Right cardiac atrium (tissue), 5 donors: ENCODE data around the gene BMP8B. TPM values are rescaled to one million over a fixed set of nuclear protein-coding genes. Genes with fewer than 3 reads are reported as not detected.

ENCODE experiments used
- ATAC-seq, 2 donors: fragments of 200-7000 bp; cut with Tn5 transposase; one replicate each; pipeline versions ENCODE4 v1.8.0 to v1.9.1; 2020; ENCODE audit warnings: moderate library complexity in 2 of 2, mild to moderate bottlenecking in 1 of 2
- DNase-seq, 3 donors: peaks; one replicate each; pipeline ENCODE4 v3.0.0-alpha.2; 2020
- H3K27ac ChIP-seq: one replicate; pipeline ENCODE4 v1.5.1; 2013; ENCODE audit warnings: mild to moderate bottlenecking, low read length, control low read depth, moderate library complexity
- H3K27me3 ChIP-seq: one replicate; pipeline ENCODE4 v1.6.1; 2013; ENCODE audit not compliant: control insufficient read depth, insufficient read depth
- H3K4me1 ChIP-seq: one replicate; pipeline ENCODE4 v1.6.1; 2013; ENCODE audit warnings: low read length; ENCODE audit not compliant: control insufficient read depth, insufficient read depth
- H3K4me3 ChIP-seq: one replicate; pipeline ENCODE4 v1.5.1; 2013; ENCODE audit warnings: low read length, control low read depth
- H3K9me3 ChIP-seq: one replicate; pipeline ENCODE4 v1.6.1; 2013; ENCODE audit warnings: low read length; ENCODE audit not compliant: control insufficient read depth
- WGBS: extraction: QIAGEN DNeasy Blood & Tissue Kit; methylation state at CpG from one replicate; pipeline ENCODE4 v1.1.7; 2013; 5-methylcytosine and 5-hydroxymethylcytosine counted together
- intact Hi-C, 4 donors: fragments of 100-400 bp; cut with DNase I; formaldehyde crosslinking; loops; one replicate each; pipeline versions ENCODE4 v1.11.0 to v1.14.0; 2022 to 2023
- polyA plus RNA-seq: library from polyadenylated mRNA; stranded (reverse); fragments of 200-250 nt; gene quantifications from one replicate; pipeline ENCODE4 v1.2.3, GENCODE V29; 2013
- total RNA-seq, 4 donors: library from RNA; stranded (reverse); fragmentation: NEBNext Ultra II Directional; extraction: Animal tissue kit (Norgen Biotek cat#: 25700); gene quantifications; one replicate each; pipeline ENCODE4 v1.2.1, GENCODE V29; 2021
- donor health status: healthy with polysubstance abuse.
- donor health status: DM: no; HTN: yes; CAD: no.
- donor health status: DM: no; HTN: no; CAD: no.
- donor health status: DM: no; HTN: yes; CAD: no; lungs with severe emphysema.
- donor health status: DM: yes; HTN: yes; CAD: no.

Gene BMP8B
- total and polyA plus RNA-seq, 5 donors = 0.25 to 0.78 (median 0.62) TPM

DNA sequence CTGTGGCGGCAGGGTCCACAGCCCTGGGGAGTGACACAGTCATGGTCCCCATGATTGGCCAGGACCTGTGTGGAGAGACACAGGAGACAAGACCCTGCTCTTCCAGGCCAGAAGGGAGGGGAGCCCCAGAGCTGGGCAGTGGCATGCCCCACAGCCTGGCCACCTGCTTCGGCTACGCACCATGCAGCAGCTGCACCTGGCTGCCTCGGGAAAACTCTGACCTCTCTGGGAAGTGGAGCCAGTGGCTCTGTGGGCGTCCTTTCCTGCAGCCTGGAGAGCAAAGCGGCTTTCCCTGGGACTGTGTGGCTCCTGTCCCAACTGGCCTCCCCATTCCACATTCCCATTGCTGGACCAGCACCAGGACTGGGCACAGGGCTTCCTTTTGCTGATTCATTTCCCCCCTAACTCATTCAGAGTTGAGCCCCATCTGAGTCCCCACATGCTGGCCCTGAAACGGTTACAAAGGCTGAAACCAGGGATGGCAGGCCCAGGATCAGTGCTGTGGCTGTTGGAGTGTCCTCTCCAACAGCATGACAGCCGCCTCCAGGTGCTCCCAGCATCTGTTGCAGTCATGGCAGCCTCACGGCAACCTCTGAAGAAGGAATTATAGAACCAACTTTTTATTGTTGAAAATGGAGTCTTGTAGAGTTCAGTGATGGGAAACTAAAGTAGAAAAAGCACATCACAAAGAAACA is 32.6 kb downstream of the BMP8B start:
- intact Hi-C loops = no loop called here
- no peak overlapping the region for H3K4me3 ChIP-seq
- no peak for DNase-seq
- H3K9me3 ChIP-seq = no peaks in the 10 kb centered on the region
- no peak overlapping the region for H3K27ac ChIP-seq
- no peaks in the 10 kb centered on the region for H3K27me3 ChIP-seq
- no peak for ATAC-seq
- H3K4me1 ChIP-seq = no peaks in the 10 kb centered on the region
- WGBS = 93% methylated on average over 9 of the region's 9 CpGs

DNA sequence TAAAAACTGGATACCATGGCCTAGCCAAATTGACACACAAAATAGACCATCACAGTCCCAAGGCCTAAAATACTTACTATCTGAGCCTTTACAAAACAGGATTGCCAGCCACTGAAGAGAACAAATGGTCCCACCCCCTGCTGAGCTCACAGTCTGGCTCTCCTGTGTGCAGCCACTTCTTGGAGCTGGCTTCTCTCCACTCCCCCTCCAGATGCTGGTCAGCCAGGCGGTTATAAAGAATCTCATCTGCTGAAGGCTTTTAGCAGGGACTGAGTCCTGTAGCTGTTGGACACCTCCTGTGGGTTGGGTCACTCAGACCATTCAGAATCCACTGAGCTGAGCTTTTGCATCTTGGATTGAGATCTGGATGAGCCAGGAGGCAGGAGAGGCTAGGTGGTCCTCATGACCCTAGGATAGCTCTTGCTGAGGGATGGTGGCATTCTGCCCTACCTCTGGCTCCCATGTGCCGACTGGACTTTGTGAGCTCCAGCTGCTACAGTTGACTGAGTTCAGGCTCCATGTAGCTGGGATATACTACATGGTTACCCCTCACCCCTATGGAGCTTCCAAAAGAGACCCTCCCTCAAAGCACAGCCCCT is 33.7 kb downstream of the BMP8B start:
- 68% methylated on average over 2 of the region's 2 CpGs for WGBS
- H3K4me3 ChIP-seq = no peak overlapping the region
- no peaks in the 10 kb centered on the region for H3K27me3 ChIP-seq
- intact Hi-C loops = no loop called here
- ATAC-seq (peak in 1 of 2 donors; percentile 25), DNase-seq (no peak)
- H3K9me3 ChIP-seq = no peaks in the 10 kb centered on the region
- no peak overlapping the region for H3K27ac ChIP-seq
- no peaks in the 10 kb centered on the region for H3K4me1 ChIP-seq

- intact Hi-C loops = no loop called here
- Histone ChIP-seq H3K27me3 (no peaks in the 10 kb centered on the region), H3K4me3 (no peak overlapping the region), H3K4me1 (no peaks in the 10 kb centered on the region), H3K27ac (no peak overlapping the region), H3K9me3 (no peaks in the 10 kb centered on the region)
- ATAC-seq (no peak), DNase-seq (no peak)
- 79% methylated on average over 2 of the region's 2 CpGs for WGBS
These were observed 34.6 kb downstream of the BMP8B start for GRCh38 chr1:39754026-39754570.

- Histone ChIP-seq H3K27ac (no peak overlapping the region), H3K9me3 (no peaks in the 10 kb centered on the region), H3K4me3 (no peak overlapping the region), H3K4me1 (no peaks in the 10 kb centered on the region), H3K27me3 (no peaks in the 10 kb centered on the region)
- intact Hi-C loops = no loop called here
- WGBS = 89% methylated on average over 16 of the region's 16 CpGs
- DNase-seq = no peak
- no peak for ATAC-seq
These were observed 35.3 kb downstream of the BMP8B start for GRCh38 chr1:39753132-39754025.

DNA sequence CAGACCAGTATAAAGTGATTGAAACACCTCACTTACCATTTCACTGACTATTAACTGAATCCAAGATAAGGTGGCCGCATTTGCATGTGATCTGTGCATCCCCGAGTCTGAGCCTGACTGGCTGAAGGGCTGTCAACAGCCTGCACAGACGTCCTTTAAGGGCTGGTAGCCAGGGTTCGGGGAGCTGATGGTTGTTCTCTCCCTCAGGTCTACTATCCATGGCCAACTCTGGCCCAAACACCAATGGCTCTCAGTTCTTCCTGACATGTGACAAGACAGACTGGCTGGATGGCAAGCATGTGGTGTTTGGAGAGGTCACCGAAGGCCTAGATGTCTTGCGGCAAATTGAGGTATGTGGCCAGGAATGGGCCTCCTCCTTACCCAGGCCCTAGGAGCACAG is 36.0 kb downstream of the BMP8B start:
- intact Hi-C loops = no loop called here
- no peaks in the 10 kb centered on the region for H3K9me3 ChIP-seq
- no peak overlapping the region for H3K27ac ChIP-seq
- no peaks in the 10 kb centered on the region for H3K4me1 ChIP-seq
- no peak overlapping the region for H3K4me3 ChIP-seq
- no peaks in the 10 kb centered on the region for H3K27me3 ChIP-seq
- DNase-seq (no peak), ATAC-seq (no peak)
- 87% methylated on average over 6 of the region's 6 CpGs for WGBS

DNA sequence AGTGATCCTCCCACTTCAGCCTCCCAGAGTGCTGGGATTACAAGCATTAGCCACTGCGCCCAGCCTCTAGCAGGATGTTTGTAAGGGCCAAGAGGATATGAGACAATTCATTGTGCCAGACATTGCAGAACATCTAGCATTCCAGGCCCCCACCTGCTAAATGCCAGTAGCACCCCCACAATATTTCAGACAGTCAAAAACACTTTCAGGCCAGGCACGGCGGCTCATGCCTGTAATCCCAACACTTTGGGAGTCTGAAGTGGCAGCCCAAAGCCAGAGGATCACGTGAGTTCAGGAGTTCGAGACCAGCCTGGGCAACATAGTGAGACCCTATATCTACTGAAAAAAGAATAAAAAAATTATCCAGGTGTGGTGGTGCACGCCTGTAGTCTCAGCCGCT is 37.1 kb downstream of the BMP8B start:
- intact Hi-C loops = no loop called here
- Histone ChIP-seq H3K27me3 (no peaks in the 10 kb centered on the region), H3K4me1 (no peaks in the 10 kb centered on the region), H3K4me3 (no peak overlapping the region), H3K27ac (no peak overlapping the region), H3K9me3 (no peaks in the 10 kb centered on the region)
- no peak for ATAC-seq
- DNase-seq = no peak
- WGBS = 94% methylated on average over 7 of the region's 7 CpGs

- Histone ChIP-seq H3K9me3 (no peaks in the 10 kb centered on the region), H3K27ac (no peak overlapping the region), H3K4me1 (no peaks in the 10 kb centered on the region), H3K27me3 (no peaks in the 10 kb centered on the region), H3K4me3 (no peak overlapping the region)
- DNase-seq = no peak
- intact Hi-C loops = no loop called here
- 92% methylated on average over 16 of the region's 16 CpGs for WGBS
- no peak for ATAC-seq
These were observed 43.5 kb downstream of the BMP8B start for GRCh38 chr1:39745016-39745670.

GRCh38 chr1:39738622-39739366 is 49.9 kb downstream of the BMP8B start, which contains the start of gene PPIE:
TSS of gene PPIE (plus strand) at chr1:39738882. CDS start at chr1:39738901, 19 bp downstream.
- H3K9me3 ChIP-seq = no peaks in the 10 kb centered on the region
- H3K4me1 ChIP-seq = peaks cover 2% of the 10 kb centered on the region
- H3K4me3 ChIP-seq = peak within 1 kb of the TSS; percentile 64
- peak; percentile 98 for ATAC-seq
- under 1% methylated on average over 52 of the region's 52 CpGs for WGBS
- DNase-seq = peak; percentile 97 to 99 (median 98)
- H3K27me3 ChIP-seq = no peaks in the 10 kb centered on the region
- intact Hi-C loops = no loop called here
- H3K27ac ChIP-seq = peak within 1 kb of the TSS; percentile 17

DNA sequence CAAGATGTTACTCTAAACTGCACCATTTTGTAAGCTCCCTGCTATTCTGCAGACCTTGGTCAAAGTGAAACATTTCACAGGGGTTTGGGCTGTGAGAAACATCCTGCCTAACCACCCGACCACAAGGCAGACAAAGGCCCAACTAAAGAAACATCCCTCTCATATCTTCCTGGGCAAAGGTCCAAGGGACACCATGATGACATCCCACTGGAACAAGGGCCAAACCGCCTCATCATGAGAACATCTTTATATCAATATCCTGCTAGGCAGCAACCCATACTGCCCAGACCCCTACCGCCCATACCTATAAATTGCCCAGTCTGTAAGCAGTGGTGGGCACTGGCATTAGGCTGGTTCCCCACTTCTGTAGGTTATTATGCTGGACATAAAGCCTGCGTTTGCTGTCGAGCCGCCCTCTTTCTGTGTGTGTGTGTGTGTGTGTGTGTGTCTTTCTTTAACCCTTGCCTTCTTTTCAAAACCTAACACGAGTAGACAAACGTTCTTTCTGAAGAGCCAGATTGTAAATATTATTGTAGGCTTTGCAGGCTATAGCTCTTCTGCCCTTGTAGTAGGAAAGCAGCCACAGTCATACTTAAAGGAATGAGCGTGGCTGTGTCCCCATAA is 51.0 kb downstream of the BMP8B start:
- Histone ChIP-seq H3K4me3 (no peak overlapping the region), H3K27me3 (no peaks in the 10 kb centered on the region), H3K4me1 (peaks cover 2% of the 10 kb centered on the region), H3K9me3 (no peaks in the 10 kb centered on the region), H3K27ac (no peak overlapping the region)
- 68% methylated on average over 9 of the region's 9 CpGs for WGBS
- no peak for DNase-seq
- intact Hi-C loops = no loop called here
- ATAC-seq = no peak

- no peak overlapping the region for H3K4me3 ChIP-seq
- no peak overlapping the region for H3K27ac ChIP-seq
- intact Hi-C loops = no loop called here
- H3K9me3 ChIP-seq = no peaks in the 10 kb centered on the region
- DNase-seq (no peak), ATAC-seq (no peak)
- peaks cover 2% of the 10 kb centered on the region for H3K4me1 ChIP-seq
- 65% methylated on average over 3 of the region's 3 CpGs for WGBS
- H3K27me3 ChIP-seq = no peaks in the 10 kb centered on the region
These were observed 52.9 kb downstream of the BMP8B start for GRCh38 chr1:39735731-39736130.
